GM18526 (cell line): Measurements from ENCODE around the gene NPAS2.

Source experiments
- POLR2A ChIP-seq: IDR thresholded peaks from 3 replicates; pipeline ENCODE4 v1.6.1; 2011; ENCODE audit not compliant: insufficient read length; ENCODE audit errors: extremely low read depth

NPAS2 gene

GRCh38 chr2:101038455-101039255, 218.7 kb downstream of the NPAS2 start:
- no peak for TF ChIP-seq POLR2A

- TF ChIP-seq POLR2A: no peak
Observed at GRCh38 chr2:101040072-101040471, 220.1 kb downstream of the NPAS2 start.

GRCh38 chr2:101040761-101041160, 220.8 kb downstream of the NPAS2 start:
- TF ChIP-seq POLR2A: no peak

GRCh38 chr2:101041413-101041812, 221.5 kb downstream of the NPAS2 start:
- TF ChIP-seq POLR2A: no peak

GRCh38 chr2:101045330-101045729, 225.4 kb downstream of the NPAS2 start:
- TF ChIP-seq POLR2A: no peak
